ENCODE measurements around the gene DCTN5. TPM values are rescaled to one million over a fixed set of nuclear protein-coding genes. Genes with fewer than 3 reads are reported as not detected.

DCTN5 gene
- total RNA-seq, 1 donor from 2014 or later = 54.9 TPM

DNA sequence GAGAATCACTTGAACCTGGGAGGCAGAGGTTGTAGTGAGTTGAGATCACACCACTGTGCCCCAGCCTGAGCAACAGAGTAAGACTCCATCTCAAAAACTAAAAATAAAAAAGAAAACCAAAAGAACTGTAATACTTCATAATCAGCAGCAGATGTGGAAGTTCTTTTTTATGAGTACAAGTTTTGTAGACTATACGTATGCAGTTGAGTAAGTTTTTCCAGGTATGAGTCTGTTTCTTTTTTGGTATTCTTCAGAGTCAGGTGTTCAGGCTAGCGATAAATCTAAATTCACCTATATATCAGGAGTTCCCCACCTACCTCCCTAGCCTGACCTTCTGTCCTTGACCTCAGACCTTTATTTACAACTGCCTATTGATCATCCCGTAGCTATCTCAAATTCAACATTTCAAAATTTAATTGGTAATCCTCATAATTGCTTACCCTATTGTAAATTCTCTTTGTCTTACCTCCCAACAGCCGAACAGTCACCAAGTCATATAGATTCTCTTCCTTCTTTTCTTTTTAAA lies 10.7 kb downstream of the DCTN5 start:
- DNase-seq (ENCODE audit: low read depth) = no peak

DNA sequence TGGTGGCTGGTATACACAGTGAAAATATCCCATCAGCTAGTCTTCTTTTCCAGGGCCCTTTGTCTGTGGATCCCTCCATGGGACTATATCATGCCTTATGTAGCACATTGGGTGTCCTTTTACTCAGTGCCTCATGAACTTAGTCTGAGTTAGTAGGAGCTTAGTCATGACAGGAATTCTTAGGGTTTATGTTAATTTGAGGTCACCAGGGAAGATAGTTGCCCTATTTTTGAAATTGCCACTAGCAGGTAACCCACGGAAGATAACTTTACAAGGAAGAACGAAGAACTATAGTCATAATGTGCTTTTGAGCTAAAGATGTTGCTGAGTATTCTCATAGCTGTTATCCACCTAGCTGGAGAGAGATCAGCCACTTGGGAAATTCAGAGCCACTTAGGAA lies 22.7 kb downstream of the DCTN5 start:
- DNase-seq (ENCODE audit: low read depth) = no peak

DNA sequence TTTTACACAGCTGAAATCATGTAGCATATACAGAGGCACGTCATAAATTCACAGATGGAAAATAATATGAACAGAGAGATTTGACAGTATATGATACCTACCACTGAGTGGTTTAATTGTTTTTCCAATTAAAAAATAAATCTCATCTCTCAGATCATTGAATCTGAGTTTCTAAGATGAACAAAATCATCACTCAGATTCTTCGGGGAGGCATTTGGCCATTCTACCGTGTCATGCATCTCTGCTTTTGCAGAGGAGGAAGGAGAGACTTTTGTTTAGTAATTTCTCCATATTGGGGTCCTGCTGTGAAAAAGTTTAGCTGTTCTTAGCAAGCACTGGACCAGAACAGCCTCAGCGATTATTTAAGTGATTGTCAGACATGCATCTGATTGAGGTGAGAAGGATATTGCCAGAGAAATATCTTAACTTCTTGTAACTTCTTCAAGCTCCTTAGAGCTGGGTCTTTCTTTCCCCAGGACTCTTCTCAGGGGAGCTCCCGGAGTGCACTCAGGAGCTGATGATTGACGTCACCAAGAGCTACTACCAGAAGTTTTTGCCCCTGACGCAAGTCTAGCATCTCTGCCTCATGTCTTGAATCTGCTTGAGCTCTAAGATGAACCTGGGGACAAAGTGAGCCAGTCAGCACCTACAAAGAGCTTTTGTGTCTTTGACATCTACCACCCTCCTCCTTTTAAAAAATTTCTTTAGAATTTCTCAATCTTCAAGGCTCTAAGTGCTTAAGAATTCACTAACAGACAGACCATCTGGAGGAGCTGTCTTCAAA lies 25.5 kb downstream of the DCTN5 start:
- DNase-seq (ENCODE audit: low read depth) = no peak

DNA sequence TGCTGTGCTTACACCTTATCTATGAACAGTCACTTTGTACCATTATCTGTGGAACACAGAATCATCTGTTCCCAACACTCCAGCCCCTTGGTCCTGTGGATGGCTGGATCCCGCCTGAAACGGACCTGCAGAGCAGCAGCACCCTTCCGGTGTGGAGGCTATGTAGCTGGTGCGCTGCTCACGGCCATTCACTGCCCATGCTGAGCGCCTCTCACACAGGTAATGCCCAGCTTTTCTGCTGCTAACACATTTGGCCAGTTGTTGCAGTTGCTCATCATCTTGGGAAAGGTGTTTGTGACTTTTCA lies 26.0 kb downstream of the DCTN5 start:
- no peak for DNase-seq (ENCODE audit: low read depth)

DNA sequence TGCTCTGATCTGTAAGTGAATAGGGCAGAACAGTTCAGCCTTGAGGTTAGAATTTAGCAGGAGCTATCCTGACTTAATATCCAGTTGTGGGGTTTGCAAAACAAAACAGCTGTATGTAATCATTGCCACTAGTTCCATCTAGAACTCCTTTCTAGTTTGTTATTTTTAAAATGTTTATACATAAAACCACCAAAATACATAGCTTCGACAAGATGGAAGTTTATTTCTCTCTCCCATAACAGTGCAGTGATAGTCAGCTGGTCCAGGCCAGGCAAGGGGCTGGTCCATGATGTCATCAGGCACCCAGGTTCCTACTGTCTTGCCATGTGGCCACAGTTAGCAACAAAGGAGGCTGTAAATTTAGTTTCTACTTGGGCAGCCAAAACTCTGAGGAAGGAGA lies 27.0 kb downstream of the DCTN5 start:
- DNase-seq (ENCODE audit: low read depth) = peak; percentile 17

DNA sequence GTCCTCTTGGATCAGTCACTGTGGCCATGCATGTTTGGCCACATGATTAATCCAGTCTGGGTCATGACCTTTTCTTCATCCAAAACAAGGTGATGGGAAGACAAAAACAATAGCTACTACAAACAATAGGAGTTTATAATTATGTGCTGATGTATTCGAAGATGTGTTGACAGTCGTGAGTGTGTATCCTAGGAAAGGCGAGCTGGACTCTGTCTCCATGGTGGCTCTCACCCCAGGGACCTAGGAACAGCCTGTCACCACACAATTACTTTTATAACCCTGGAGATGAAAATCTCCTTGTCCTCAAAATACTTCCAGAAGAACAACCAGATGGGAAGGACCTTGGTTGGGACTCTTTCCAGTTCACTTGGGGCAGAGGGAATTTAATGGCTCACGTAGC lies 27.6 kb downstream of the DCTN5 start:
- peak; percentile 8 for DNase-seq (ENCODE audit: low read depth)

DNA sequence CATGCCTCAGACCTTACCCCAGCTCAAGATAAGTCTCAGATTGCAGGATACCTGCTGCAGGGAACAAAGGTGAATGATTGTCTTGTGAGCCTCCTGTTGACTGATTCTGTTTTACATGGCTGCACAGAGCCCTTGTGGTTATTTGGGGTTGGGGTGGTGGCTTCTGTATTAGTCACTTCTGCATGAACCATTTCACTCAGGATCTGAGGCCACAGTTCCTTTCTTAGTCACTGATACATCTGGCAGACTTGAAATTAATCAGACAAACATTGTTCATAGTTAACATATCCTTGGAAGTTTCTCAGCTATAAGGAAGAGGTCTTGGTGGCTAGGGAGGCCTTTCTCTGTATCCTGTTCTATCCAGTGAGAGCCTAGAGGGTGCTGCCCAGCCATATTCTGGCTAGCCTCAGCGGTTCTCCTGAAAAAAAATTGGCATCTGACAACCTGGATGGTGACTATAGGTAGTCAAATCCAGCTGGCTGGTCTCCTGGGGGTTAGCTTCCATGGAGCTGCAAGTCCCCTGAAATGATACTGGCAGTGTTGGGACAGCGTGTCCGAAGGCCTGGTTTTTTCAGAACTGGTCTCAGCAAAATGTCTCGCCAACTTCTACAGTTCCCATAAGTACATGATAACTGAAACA lies 29.0 kb downstream of the DCTN5 start:
- peak; percentile 79 for DNase-seq (ENCODE audit: low read depth)

DNA sequence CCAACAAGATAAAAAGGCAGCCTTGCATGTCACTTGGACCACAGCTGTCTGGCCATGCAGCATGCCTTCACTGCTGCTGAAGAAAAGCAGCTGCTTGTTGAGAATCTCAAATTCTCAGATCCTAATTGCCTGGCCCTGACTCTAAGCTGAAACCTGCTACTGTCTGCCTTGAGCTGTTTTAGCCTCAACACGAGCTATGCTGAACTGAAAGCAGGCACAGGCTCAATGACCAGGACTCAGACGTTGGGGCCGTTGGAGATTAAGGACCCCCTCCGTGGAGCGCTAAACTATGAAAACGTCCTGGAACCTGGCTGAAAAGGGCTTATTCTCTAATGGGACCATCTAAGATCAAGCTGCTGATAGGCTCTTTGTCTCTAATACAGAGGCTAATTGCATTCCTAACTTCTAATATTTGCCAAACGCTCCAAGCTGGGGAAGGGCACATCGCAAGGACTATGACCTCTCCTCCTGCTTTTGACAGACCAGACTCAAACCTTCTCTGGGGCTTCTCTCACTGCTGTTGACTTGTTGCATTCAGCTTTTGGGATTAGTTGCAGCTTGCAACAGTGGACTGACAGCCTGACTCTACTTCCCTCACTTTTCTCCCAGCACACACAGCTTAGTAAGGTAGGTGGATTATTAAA lies 32.8 kb downstream of the DCTN5 start:
- peak; percentile 80 for DNase-seq (ENCODE audit: low read depth)

DNA sequence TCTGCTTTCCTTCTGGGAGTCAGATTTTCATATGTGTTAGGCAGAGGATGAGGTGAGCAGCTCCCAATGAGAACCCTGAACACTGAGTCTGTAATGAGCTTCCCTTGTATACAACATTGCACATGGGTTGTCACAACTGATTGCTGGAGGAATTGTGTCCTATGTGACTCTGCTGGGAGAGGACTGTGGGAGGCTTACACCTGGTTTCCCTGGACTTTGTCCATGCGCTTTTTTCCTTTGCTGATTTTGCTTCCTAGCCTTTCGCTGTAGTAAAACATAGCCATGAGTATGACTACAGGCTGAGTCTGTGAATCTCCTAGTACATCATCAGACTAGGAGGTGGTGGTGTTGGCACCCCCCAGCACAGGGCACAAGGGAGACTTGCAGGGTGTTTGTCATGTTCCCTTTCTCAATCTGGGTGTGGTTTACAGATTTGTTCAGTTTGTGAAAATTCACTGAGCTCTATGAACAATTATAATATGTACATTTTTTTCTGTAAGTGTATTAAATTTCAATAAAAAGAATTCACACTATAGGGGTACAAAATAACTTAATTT lies 35.7 kb downstream of the DCTN5 start:
- no peak for DNase-seq (ENCODE audit: low read depth)

DNA sequence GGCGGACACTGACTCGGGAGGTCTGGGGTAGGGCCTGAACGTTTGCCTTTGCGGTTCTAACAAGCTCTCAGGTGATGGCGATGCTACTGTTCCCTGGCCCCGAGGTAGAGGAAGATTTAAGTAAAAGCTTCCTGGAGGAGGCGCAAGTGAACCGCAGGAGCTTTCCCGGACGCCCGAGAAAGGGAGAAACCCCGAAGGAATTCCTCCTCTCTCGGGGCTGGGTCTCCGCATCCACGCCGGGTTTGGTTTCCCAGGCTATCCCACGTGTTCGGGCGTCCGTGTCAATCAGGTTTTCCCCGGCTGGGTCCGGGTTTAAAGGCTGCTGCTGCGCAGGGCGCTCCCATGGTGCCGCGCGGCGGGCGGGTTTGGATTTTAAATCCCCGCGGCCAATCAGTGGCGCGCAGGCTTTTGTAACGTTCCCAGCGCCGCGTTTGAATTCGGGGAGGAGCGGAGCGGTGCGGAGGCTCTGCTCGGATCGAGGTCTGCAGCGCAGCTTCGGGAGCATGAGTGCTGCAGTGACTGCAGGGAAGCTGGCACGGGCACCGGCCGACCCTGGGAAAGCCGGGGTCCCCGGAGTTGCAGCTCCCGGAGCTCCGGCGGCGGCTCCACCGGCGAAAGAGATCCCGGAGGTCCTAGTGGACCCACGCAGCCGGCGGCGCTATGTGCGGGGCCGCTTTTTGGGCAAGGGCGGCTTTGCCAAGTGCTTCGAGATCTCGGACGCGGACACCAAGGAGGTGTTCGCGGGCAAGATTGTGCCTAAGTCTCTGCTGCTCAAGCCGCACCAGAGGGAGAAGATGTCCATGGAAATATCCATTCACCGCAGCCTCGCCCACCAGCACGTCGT lies 37.4 kb downstream of the DCTN5 start, which contains the start of gene PLK1:
Gene PLK1 (plus strand): TSS at position 460 of the 844 bp plus-strand sequence. CDS start 44 bp downstream, at position 504.
- DNase-seq (ENCODE audit: low read depth) = peak; percentile 89

DNA sequence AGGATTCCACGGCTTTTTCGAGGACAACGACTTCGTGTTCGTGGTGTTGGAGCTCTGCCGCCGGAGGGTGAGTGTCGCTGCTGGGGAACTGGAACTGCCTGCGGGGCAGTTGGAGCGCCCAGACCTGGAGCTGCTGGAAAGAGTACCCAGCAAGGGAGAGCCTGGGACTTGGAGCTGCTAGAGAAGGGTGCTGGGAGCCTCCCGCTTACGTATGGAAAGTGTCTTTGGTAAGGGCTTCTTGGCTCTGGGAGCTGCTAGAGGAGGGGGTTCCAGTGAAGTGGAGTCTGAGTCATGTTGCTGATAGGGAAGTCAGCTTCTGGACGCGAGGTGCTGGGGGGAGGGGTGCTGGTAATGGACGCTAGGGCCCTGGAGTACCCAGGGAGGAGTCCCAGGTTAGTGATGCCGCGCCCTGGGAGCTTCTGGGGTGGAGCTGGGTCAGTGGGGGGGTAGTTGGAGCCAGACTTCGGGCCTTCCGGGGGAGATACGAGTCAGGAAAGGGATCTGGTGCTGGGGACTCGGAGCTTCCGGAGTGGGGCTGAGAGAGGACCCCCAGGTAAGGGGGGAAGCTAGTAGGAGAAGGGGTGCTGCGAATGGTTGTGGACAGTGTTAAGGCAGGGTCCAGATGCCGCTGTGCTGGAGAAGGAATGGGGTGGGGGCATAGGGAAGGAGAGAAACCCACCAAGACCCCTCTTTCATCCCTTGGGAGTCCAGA lies 38.2 kb downstream of the DCTN5 start:
- DNase-seq (ENCODE audit: low read depth) = no peak

DNA sequence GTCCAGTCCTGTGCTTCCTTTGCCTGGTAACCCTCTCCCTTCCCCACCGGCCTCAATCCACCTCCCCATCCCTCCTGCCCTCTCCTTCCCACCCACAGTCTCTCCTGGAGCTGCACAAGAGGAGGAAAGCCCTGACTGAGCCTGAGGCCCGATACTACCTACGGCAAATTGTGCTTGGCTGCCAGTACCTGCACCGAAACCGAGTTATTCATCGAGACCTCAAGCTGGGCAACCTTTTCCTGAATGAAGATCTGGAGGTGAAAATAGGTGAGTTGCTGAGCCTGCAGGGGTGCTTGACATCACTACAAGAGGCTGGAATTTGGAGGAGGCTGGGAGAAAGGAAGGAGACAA lies 38.7 kb downstream of the DCTN5 start:
- DNase-seq (ENCODE audit: low read depth) = no peak

DNA sequence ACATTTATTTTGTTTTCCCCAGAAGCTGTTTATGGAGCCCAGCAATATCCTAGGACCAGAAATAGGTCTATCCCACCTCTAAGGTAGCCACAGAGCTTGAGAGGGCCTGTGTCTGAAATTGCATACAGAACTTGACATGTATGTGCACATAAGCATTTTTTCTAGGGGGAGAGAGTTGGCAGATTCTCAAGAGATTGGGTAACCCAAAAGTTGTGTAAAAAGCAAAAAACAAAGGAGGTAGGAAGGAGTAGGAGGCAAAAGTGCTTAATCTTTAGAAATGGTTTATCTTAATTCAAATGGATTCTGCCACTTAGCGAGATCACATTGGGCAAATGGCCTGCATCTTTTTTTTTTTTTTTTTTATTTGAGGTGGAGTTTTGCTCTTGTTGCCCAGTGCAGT lies 40.9 kb downstream of the DCTN5 start:
- no peak for DNase-seq (ENCODE audit: low read depth)

DNA sequence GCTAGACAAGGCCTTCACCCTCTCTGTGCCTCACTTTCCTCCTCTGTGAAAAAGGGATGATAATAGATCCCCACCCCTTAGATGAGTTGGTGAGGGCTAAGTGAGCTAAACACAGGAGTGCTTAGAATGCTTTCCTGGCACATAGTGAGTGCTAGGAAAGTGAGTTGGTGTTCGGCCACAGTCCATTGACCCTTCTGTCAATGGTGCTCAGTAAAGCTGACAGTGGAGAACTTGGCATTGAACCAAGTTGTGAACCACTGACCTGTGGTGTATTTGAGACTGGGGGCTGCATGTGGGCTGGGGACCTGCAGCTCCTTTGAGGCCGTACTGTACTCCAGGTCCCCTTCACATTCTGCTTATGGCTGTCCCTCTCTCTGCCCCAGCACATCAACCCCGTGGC lies 42.2 kb downstream of the DCTN5 start:
- DNase-seq (ENCODE audit: low read depth) = no peak

DNA sequence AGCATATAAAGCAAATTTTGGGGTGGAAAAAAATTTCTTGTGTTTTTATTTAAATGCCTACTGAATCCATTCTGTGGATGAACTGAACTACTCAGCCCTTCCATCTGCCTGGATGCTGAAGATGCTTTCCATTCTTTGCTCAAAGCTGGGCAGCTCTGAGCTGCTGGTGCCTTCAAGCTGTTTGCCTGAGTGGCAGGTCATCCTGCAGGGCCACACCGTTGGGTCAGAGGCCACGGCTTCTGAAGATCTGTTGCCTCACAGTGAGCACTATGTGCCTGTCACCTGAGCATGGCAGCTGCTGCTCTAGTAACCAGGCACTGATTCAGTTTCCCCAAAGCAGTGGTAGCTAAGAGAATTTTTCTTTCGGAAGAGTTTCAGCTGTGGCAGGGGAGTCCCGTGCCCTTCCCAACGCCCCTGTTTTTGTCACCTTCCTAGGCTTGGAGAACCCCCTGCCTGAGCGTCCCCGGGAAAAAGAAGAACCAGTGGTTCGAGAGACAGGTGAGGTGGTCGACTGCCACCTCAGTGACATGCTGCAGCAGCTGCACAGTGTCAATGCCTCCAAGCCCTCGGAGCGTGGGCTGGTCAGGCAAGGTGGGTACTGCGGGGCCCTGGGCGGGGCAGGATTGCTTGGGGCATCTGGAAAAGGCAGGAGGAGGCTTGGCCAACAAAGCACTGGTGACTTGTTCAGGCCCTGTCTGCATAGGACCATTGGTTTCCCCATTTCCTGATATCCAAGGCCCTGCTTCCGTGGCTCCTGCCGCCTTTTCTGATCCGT lies 46.0 kb downstream of the DCTN5 start:
- no peak for DNase-seq (ENCODE audit: low read depth)

DNA sequence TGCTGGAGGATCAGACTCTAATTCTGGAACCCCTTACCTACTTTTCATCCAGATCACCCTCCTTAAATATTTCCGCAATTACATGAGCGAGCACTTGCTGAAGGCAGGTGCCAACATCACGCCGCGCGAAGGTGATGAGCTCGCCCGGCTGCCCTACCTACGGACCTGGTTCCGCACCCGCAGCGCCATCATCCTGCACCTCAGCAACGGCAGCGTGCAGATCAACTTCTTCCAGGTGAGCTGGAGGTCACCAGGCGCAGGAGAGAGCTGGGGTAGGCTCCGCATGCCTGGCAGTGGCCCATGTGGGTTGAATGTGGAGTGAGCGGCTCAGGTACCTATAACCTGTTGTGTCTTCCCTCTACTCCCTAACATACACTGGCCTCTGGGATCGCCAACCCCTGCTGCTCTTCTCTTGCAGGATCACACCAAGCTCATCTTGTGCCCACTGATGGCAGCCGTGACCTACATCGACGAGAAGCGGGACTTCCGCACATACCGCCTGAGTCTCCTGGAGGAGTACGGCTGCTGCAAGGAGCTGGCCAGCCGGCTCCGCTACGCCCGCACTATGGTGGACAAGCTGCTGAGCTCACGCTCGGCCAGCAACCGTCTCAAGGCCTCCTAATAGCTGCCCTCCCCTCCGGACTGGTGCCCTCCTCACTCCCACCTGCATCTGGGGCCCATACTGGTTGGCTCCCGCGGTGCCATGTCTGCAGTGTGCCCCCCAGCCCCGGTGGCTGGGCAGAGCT lies 48.3 kb downstream of the DCTN5 start:
- DNase-seq (ENCODE audit: low read depth) = no peak

DNA sequence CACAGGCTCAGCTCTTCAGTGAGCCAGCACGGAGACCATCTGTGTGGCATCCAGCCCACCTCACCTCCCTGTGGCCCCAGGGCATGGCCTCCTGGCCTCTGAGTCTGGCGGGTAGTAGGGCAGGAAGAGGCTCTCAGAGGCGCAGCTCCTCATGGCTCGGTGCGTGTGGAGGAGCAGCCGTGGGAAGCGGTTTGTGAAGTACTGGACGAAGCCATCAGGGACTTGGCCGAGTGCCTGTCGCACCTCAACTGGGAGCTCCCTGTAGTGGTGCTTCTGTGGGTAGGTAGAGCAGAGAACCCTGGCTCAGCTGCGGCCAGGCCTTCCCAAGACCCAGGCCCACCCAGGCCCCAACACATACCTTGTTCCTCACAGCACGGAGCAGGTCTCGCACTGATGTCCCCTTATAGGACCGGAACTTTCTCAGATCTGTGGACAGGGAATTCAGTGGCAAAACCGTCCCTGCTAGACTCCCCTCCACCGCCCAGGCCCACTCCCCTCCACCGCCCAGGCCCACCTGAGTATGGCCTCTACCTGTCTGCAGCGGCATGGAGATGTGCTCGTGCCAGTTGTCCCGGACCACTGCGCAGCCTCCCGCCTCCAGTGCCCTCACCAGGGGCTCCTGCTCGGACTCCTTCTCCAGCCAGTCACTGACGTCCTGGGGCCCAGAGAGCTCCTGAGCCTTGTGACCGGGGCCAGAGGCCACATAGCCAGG lies 49.7 kb downstream of the DCTN5 start:
- no peak for DNase-seq (ENCODE audit: low read depth)

DNA sequence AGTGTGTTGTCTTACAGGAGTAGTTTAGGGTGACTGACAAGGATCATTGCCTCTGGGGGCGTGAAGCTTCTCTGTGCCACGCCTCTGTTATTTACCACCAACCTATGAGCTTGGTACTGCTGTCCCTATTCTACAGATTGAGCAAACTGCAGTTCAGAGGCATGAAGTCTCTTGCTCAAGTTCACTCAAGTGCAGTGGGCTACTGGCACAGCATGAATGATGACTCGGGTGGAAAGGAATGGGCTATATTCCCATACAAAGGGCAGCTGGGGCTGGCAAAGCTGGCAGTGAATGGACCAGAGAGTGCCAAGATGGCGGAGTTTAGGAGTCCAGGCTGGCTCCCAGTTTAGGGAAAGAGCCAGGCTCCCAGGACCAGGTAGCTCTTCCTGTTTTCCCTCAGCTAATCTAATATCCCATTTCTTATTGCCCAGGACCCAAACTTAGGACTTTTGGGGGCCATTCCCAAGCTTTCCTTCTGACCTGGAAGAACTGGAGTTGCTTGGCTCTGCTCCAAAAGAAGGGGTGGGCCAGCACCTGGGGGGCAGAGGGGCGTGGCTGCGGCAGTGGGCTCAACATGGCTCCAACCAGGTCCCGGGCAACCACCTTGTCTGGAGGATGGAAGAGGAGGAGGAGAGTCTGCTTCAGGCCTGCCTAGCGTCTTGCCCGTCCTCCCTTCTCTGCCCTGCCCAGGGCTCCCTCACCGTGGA lies 50.4 kb downstream of the DCTN5 start:
- peak; percentile 87 for DNase-seq (ENCODE audit: low read depth)

Measured in myocyte (in vitro differentiated cells).